GM23338 (cell line): ENCODE measurements around the gene MTARC2. TPM values are rescaled to one million over a fixed set of nuclear protein-coding genes. Genes with fewer than 3 reads are reported as not detected.

Source experiments
- ATAC-seq: fragments of 200-7000 bp; cut with Tn5 transposase; 3 replicates; pipeline ENCODE4 v1.9.1; 2020
- DNase-seq: peaks from one replicate; pipeline ENCODE4 v3.0.0-alpha.2; 2015; ENCODE audit warnings: low spot score
- H2AFZ ChIP-seq: fragments of 200-600 bp; sonication (generic); 2 replicates; pipeline ENCODE4 v1.8.0; 2016; ENCODE audit warnings: antibody characterized with exemption, mild to moderate bottlenecking, moderate library complexity
- H3F3A ChIP-seq: fragments of 200-600 bp; sonication (generic); replicated peaks from 2 replicates; pipeline ENCODE4 v1.8.0; 2017; ENCODE audit warnings: antibody characterized with exemption, mixed run types, low read depth
- H3K27ac ChIP-seq: fragments of 200-600 bp; sonication (generic); 2 replicates; pipeline ENCODE4 v1.6.1; 2016; ENCODE audit warnings: low read depth
- H3K27me3 ChIP-seq: fragments of 200-600 bp; sonication (generic); 2 replicates; pipeline ENCODE4 v1.8.0; 2016; ENCODE audit warnings: mild to moderate bottlenecking, mixed run types, moderate library complexity; ENCODE audit not compliant: insufficient read depth
- H3K36me3 ChIP-seq: fragments of 200-600 bp; sonication (generic); 2 replicates; pipeline ENCODE4 v1.8.0; 2016; ENCODE audit warnings: mild to moderate bottlenecking; ENCODE audit not compliant: insufficient read depth
- H3K4me1 ChIP-seq: fragments of 200-600 bp; sonication (generic); 2 replicates; pipeline ENCODE4 v1.8.0; 2016; ENCODE audit warnings: mild to moderate bottlenecking, moderate library complexity; ENCODE audit not compliant: insufficient read depth
- H3K4me2 ChIP-seq: fragments of 200-600 bp; sonication (generic); 2 replicates; pipeline ENCODE4 v1.7.1; 2017; ENCODE audit warnings: mixed run types
- H3K4me3 ChIP-seq: fragments of 200-600 bp; sonication (generic); 2 replicates; pipeline ENCODE4 v1.6.1; 2016; ENCODE audit warnings: mixed run types
- H3K79me2 ChIP-seq: fragments of 200-600 bp; sonication (generic); replicated peaks from 2 replicates; pipeline ENCODE4 v1.8.0; 2017; ENCODE audit warnings: mild to moderate bottlenecking; ENCODE audit not compliant: insufficient read depth
- H3K9me2 ChIP-seq: fragments of 200-600 bp; sonication (generic); 2 replicates; pipeline ENCODE4 v1.8.0; 2017; ENCODE audit not compliant: insufficient read depth
- H4K20me1 ChIP-seq: fragments of 200-600 bp; sonication (generic); replicated peaks from 2 replicates; pipeline ENCODE4 v1.8.0; 2017; ENCODE audit warnings: mild to moderate bottlenecking; ENCODE audit not compliant: insufficient read depth
- H3K27ac Mint-ChIP-seq: 2 replicates; pipeline ENCODE4 v1.8.0; 2020; ENCODE audit warnings: inconsistent platforms, mild to moderate bottlenecking, moderate library complexity, mixed read lengths
- H3K27me3 Mint-ChIP-seq: 3 replicates; pipeline ENCODE4 v1.8.0; 2022; ENCODE audit warnings: low read depth, mild to moderate bottlenecking, moderate library complexity, mixed read lengths, inconsistent platforms; ENCODE audit not compliant: insufficient read depth, poor library complexity
- H3K36me3 Mint-ChIP-seq: 3 replicates; pipeline ENCODE4 v1.8.0; 2021; ENCODE audit warnings: low read depth, mild to moderate bottlenecking, inconsistent platforms, moderate library complexity, mixed read lengths
- H3K4me1 Mint-ChIP-seq: 3 replicates; pipeline ENCODE4 v1.8.0; 2020; ENCODE audit warnings: mild to moderate bottlenecking, inconsistent platforms, mixed read lengths
- H3K4me3 Mint-ChIP-seq: 3 replicates; pipeline ENCODE4 v1.8.0; 2021; ENCODE audit warnings: moderate library complexity, mild to moderate bottlenecking, inconsistent platforms, mixed read lengths
- H3K9me3 Mint-ChIP-seq: 3 replicates; pipeline ENCODE4 v1.8.0; 2020; ENCODE audit warnings: moderate library complexity, mild to moderate bottlenecking, inconsistent platforms, mixed read lengths
- EZH2 ChIP-seq: fragments of 200-600 bp; sonication (generic); IDR thresholded peaks from one replicate; pipeline ENCODE4 v1.8.0; 2017; ENCODE audit warnings: antibody characterized with exemption, mild to moderate bottlenecking, low read depth; ENCODE audit not compliant: unreplicated experiment
- EZH2phosphoT487 ChIP-seq: fragments of 200-600 bp; sonication (generic); IDR thresholded peaks from one replicate; pipeline ENCODE4 v1.8.1; 2018; ENCODE audit warnings: antibody characterized with exemption; ENCODE audit not compliant: unreplicated experiment
- ZNF114 ChIP-seq: fragments of 250-450 bp; sonication (Bioruptor Pico); IDR thresholded peaks from 2 replicates; pipeline ENCODE4 v1.5.0; 2020; ENCODE audit warnings: mild to moderate bottlenecking, moderate library complexity
- polyA plus RNA-seq: library from polyadenylated mRNA; unstranded; fragments of >200 nt; fragmentation: Nextera tagmentation; extraction: Ambion mirVana; gene quantifications from 2 replicates; pipeline ENCODE4 v1.2.1, GENCODE V29; 2016
- total RNA-seq: library from RNA; depleted of rRNA; stranded (reverse); fragments of >200 nt; shearing (Covaris generic); gene quantifications from 2 replicates; pipeline ENCODE4 v1.2.3, GENCODE V29; 2014
- TF ChIP-seq, protein P1 (sequence below), 2 experiments: fragments of 200-600 bp in 1 of 2; sonication (generic) in 1 of 2; conservative IDR thresholded peaks; 2 replicates each; pipeline versions ENCODE4 v1.5.1 to v1.6.1; 2016 to 2017; ENCODE audit warnings: antibody characterized with exemption in 2 of 2, low read depth in 2 of 2, mild to moderate bottlenecking in 2 of 2, moderate library complexity in 1 of 2
- TF ChIP-seq, protein P2 (sequence below): IDR thresholded peaks from 2 replicates; pipeline ENCODE4 v1.6.1; 2016; ENCODE audit warnings: antibody characterized with exemption

Gene MTARC2
- total and polyA plus RNA-seq, 2 experiments from 2014 or later: 4.1 to 8.0 TPM

GRCh38 chr1:220732621-220733020 lies 15.5 kb upstream of the MTARC2 start:
- no peaks in the 10 kb centered on the region for H3K79me2 ChIP-seq
- no peak overlapping the region for H3K27ac ChIP-seq

GRCh38 chr1:220733086-220733601 lies 15.0 kb upstream of the MTARC2 start:
- Mint-ChIP-seq H3K4me3 (no peak overlapping the region), H3K4me1 (no peaks in the 10 kb centered on the region; the same call in 1 of the 3 replicates), H3K36me3 (no peaks in the 10 kb centered on the region), H3K27me3 (no peaks in the 10 kb centered on the region), H3K9me3 (no peaks in the 10 kb centered on the region; the same call in 2 of the 3 replicates), H3K27ac (no peak overlapping the region)
- H3K36me3 ChIP-seq: no peaks in the 10 kb centered on the region
- no peak overlapping the region for H3K27ac ChIP-seq
- peak; percentile 93 for DNase-seq
- no peak overlapping the region for H3K4me3 ChIP-seq
- H3F3A ChIP-seq: no peaks in the 10 kb centered on the region
- no peak overlapping the region for H2AFZ ChIP-seq
- H4K20me1 ChIP-seq: no peaks in the 10 kb centered on the region
- no peaks in the 10 kb centered on the region for H3K4me1 ChIP-seq
- no peaks in the 10 kb centered on the region for H3K27me3 ChIP-seq
- no peaks in the 10 kb centered on the region for H3K79me2 ChIP-seq
- TF ChIP-seq EZH2phosphoT487: no peak
- TF ChIP-seq EZH2: no peak
- TF ChIP-seq, protein P1, sequence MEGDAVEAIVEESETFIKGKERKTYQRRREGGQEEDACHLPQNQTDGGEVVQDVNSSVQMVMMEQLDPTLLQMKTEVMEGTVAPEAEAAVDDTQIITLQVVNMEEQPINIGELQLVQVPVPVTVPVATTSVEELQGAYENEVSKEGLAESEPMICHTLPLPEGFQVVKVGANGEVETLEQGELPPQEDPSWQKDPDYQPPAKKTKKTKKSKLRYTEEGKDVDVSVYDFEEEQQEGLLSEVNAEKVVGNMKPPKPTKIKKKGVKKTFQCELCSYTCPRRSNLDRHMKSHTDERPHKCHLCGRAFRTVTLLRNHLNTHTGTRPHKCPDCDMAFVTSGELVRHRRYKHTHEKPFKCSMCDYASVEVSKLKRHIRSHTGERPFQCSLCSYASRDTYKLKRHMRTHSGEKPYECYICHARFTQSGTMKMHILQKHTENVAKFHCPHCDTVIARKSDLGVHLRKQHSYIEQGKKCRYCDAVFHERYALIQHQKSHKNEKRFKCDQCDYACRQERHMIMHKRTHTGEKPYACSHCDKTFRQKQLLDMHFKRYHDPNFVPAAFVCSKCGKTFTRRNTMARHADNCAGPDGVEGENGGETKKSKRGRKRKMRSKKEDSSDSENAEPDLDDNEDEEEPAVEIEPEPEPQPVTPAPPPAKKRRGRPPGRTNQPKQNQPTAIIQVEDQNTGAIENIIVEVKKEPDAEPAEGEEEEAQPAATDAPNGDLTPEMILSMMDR (conservative IDR thresholded peaks at IDR 0.05; ENCODE audit: low read depth in 2 of 2): peak; percentile 87 to 95
- 0 out of 2 replicates have a peak, but pooled peaks cover 7% of the 10 kb centered on the region for H3K9me2 ChIP-seq
- H3K4me2 ChIP-seq: peak overlapping the region; percentile 52
- peak; percentile 99 for ATAC-seq

More at GRCh38 chr1:220732621-220733020, 15.5 kb upstream of the MTARC2 start:
- Histone ChIP-seq H3F3A (no peaks in the 10 kb centered on the region), H3K36me3 (no peaks in the 10 kb centered on the region), H4K20me1 (no peaks in the 10 kb centered on the region), H2AFZ (peak overlapping the region; percentile 74; the same call in 1 of the 2 replicates), H3K4me1 (no peaks in the 10 kb centered on the region), H3K4me2 (no peak overlapping the region), H3K4me3 (no peak overlapping the region), H3K27me3 (no peaks in the 10 kb centered on the region), H3K9me2 (0 out of 2 replicates have a peak, but pooled peaks cover 7% of the 10 kb centered on the region)
- DNase-seq (no peak), ATAC-seq (peak; percentile 31)
- H3K4me1 Mint-ChIP-seq: no peaks in the 10 kb centered on the region; the same call in 1 of the 3 replicates
- TF ChIP-seq, protein P2, sequence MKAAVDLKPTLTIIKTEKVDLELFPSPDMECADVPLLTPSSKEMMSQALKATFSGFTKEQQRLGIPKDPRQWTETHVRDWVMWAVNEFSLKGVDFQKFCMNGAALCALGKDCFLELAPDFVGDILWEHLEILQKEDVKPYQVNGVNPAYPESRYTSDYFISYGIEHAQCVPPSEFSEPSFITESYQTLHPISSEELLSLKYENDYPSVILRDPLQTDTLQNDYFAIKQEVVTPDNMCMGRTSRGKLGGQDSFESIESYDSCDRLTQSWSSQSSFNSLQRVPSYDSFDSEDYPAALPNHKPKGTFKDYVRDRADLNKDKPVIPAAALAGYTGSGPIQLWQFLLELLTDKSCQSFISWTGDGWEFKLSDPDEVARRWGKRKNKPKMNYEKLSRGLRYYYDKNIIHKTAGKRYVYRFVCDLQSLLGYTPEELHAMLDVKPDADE: no peak
- no peak for TF ChIP-seq ZNF114 (CRISPR knock-in tag)
- H3K27ac Mint-ChIP-seq: no peak overlapping the region
- H3K27me3 Mint-ChIP-seq: no peaks in the 10 kb centered on the region
- no peaks in the 10 kb centered on the region for H3K36me3 Mint-ChIP-seq
- no peak overlapping the region for H3K4me3 Mint-ChIP-seq
- H3K9me3 Mint-ChIP-seq: no peaks in the 10 kb centered on the region; the same call in 2 of the 3 replicates
